Bronchial epithelial cell (primary cell): Measurements from ENCODE around the gene SWAP70. TPM values are rescaled to one million over a fixed set of nuclear protein-coding genes. Genes with fewer than 3 reads are reported as not detected.

Experiments
- DNase-seq: peaks from one replicate; pipeline ENCODE4 v3.0.0-alpha.2; 2010; ENCODE audit warnings: low read depth
- FAIRE-seq: peaks from 2 replicates; lab custom pipeline; 2011; peaks lifted over from hg19 to GRCh38; lab: Jason Lieb, UNC
- H3K27me3 ChIP-seq: 2 replicates; pipeline ENCODE4 v1.5.1; 2011; ENCODE audit warnings: low read length; ENCODE audit not compliant: control insufficient read depth, insufficient read depth
- H3K36me3 ChIP-seq: 2 replicates; pipeline ENCODE4 v1.5.1; 2011; ENCODE audit warnings: low read length; ENCODE audit not compliant: control insufficient read depth, insufficient read depth
- H3K4me3 ChIP-seq: 2 replicates; pipeline ENCODE4 v1.5.1; 2011; ENCODE audit warnings: mild to moderate bottlenecking, low read depth, low read length, control low read depth
- CTCF ChIP-seq: IDR thresholded peaks from 2 replicates; pipeline ENCODE4 v1.5.1; 2011; ENCODE audit warnings: mild to moderate bottlenecking, moderate library complexity, low read length, control low read depth, inconsistent platforms; ENCODE audit not compliant: insufficient read depth, severe bottlenecking
- total RNA-seq: library from RNA; depleted of rRNA; stranded (reverse); fragments of >200 nt; gene quantifications from 2 replicates; pipeline ENCODE4 v1.2.1, GENCODE V29; 2014

Gene SWAP70
- total RNA-seq, 1 donor from 2014 or later: 26.3 TPM

DNA sequence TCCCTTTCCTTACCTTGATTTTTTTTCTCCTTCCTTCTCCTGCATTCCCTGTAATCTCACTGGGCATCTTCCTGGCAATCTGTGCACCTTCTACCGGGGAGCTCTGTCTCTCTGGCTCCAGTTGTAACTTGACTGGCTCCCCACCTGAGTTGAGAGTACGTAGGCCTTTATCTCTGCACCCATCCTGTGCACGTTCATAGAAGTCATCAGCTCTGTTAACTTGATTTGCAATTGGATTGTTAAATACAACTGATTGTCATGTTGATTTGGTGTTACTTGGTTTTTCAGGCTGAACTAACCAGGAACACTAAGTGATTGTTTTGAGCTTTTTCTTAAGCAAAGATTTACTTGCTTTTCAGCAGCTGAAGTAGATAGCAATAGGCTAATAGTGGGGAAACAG is 11.8 kb downstream of the SWAP70 start:
- FAIRE-seq (no peak), DNase-seq (no peak)
- Histone ChIP-seq H3K27me3 (no peaks in the 10 kb centered on the region), H3K36me3 (no peaks in the 10 kb centered on the region), H3K4me3 (no peak overlapping the region)
- TF ChIP-seq CTCF: no peak

GRCh38 chr11:9677951-9678350 is 14.1 kb downstream of the SWAP70 start:
- H3K27me3 ChIP-seq: no peaks in the 10 kb centered on the region
- no peak for FAIRE-seq
- H3K4me3 ChIP-seq: no peak overlapping the region
- no peaks in the 10 kb centered on the region for H3K36me3 ChIP-seq
- no peak for DNase-seq
- TF ChIP-seq CTCF: no peak

DNA sequence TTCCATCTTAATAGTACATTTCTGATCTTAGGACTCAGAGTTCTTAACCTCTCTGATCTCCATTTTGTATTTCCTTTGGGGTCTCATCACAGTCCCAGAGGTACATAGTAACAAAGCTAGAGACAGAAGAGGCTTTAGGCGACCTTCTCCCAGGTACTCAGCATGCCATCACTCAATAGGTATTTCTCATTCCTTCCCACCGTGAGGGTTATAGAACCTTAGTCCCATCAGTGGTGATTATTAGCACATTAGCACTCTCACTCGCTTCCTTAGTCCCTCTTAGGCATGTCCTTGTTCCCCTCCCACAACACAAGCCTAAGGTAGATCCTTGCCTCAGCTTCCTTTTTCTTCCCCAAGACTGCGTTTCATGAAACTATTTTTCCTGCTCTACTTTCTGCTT is 14.7 kb downstream of the SWAP70 start:
- Histone ChIP-seq H3K27me3 (no peaks in the 10 kb centered on the region), H3K4me3 (no peak overlapping the region), H3K36me3 (no peaks in the 10 kb centered on the region)
- TF ChIP-seq CTCF: no peak
- FAIRE-seq: no peak
- DNase-seq: no peak

GRCh38 chr11:9680028-9680427 is 16.2 kb downstream of the SWAP70 start:
- FAIRE-seq: no peak
- TF ChIP-seq CTCF: no peak
- H3K27me3 ChIP-seq: no peaks in the 10 kb centered on the region
- no peak overlapping the region for H3K4me3 ChIP-seq
- no peak for DNase-seq
- no peaks in the 10 kb centered on the region for H3K36me3 ChIP-seq

GRCh38 chr11:9681583-9682372 is 17.9 kb downstream of the SWAP70 start:
- FAIRE-seq (no peak), DNase-seq (no peak)
- Histone ChIP-seq H3K4me3 (no peak overlapping the region), H3K27me3 (no peaks in the 10 kb centered on the region), H3K36me3 (no peaks in the 10 kb centered on the region)
- TF ChIP-seq CTCF: no peak
